ENCODE data around the gene NEK3.

NEK3 gene

DNA sequence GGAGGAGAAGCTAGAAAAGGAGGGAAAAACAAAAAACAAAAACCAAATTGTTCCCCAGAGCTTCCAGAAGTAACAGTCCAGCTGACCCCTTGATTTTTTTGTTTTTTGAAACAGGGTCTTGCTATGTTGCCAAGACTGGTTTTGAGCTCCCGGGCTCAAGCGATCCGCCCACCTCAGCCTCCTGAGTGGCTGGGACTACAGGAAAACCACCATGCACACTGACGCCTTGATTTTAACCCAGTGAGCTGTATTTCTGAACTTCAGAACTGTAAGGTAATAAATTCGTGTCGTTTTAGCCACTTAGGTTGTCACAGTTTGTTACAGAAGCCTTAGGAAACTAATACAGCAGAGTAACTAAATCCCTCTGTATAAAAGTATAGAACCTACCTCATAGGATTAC lies 1.1 kb upstream of the NEK3 start:
- no peak for TF ChIP-seq GATA3 (IDR thresholded peaks at IDR 0.05; ENCODE audit: low read depth, low read length)
- TF ChIP-seq GATA2 (IDR thresholded peaks at IDR 0.05; ENCODE audit: low read depth, low read length) = no peak

GRCh38 chr13:52160053-52160452 lies 656 bp upstream of the NEK3 start:
- TF ChIP-seq GATA2 (IDR thresholded peaks at IDR 0.05; ENCODE audit: low read depth, low read length) (no peak), GATA3 (IDR thresholded peaks at IDR 0.05; ENCODE audit: low read depth, low read length) (no peak)

DNA sequence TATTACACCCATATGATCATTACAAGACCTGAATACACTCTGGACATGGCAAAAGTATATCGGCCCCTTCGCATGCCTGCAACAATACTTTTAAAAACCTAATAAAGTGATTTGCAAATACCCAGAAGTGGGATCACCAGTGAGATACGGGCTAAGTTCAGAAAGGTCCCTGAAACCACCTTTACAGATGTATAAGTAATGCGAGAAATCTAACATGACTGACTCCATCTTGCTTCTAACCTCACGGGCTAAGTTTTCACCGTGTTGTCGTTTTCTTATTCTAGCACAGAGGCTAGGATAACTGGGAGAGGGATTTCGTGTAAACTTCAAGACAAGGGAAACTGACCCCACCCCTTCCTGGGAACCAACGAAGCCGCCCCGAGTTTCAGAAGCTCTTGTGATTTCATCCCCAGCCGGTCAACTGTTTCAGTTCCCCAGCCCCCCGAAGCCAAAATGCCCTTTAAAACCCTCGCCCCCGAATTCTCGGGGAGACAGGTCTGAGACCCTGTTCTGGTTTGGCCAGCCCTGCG lies 703 bp downstream of the NEK3 start:
- TF ChIP-seq GATA3 (IDR thresholded peaks at IDR 0.05; ENCODE audit: low read depth, low read length) = no peak
- TF ChIP-seq GATA2 (IDR thresholded peaks at IDR 0.05; ENCODE audit: low read depth, low read length) = no peak

DNA sequence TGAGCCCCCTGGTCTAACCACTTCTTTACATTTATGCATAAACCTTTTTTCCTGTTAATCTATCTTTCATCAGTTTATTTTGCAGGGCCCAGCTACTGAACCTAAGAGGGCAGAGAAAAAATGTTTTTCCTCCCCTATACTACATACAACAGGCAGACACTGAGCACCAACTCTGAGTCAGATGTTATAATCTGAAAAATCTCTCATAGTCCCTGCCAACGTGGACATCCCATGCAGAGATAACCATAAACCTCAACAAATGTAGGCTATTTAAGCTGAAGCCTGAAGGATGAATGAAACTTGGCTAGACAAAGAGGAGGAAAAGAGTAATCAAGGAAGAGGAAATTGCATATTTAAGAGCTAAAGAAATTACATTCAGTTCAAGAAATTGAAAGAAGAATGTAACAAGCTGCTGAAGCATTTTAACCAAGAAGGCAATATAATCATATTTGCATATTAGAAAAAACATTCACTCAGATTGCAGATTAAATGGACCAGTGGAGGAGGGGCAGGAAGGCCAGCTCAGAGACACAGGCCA lies 2.6 kb downstream of the NEK3 start:
- TF ChIP-seq GATA2 (IDR thresholded peaks at IDR 0.05; ENCODE audit: low read depth, low read length) = no peak
- TF ChIP-seq GATA3 (IDR thresholded peaks at IDR 0.05; ENCODE audit: low read depth, low read length) = no peak

DNA sequence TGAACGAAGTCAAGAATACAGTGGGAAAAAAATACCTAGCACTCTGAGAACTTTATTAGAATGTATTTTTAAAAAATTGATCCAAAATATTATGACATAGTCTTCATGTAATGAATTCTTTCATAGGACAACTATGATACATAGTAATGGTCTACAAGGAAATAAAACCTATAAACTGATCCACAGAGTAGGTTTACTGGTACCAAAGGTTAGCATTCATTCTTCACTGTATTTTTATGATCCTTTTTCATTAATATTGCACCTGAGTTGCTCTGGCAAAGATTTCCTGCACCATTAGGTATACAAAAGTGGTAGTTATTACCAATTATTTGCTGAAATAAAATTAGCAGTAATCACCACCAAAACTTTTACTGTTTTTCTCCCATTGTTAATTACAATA lies 4.2 kb downstream of the NEK3 start:
- TF ChIP-seq GATA2 (IDR thresholded peaks at IDR 0.05; ENCODE audit: low read depth, low read length) (no peak), GATA3 (IDR thresholded peaks at IDR 0.05; ENCODE audit: low read depth, low read length) (no peak)

DNA sequence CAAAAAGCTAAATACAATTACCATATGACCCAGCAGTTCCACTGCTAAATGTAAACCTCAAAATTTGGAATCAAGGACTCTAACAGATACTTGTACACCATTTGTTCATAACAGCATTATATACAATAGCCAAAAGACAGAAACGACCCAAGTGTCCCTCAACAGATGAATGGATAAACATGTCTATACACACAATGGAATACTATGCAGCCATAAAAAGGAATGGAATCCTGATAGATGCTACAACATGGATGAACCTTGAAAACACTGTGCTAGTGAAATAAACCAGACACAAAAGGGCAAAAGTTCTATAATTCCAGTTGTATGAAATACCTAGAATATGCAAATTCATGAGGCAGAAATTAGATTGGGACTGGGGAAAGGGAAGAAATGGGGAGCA lies 12.2 kb downstream of the NEK3 start:
- no peak for TF ChIP-seq GATA2 (IDR thresholded peaks at IDR 0.05; ENCODE audit: low read depth, low read length)
- TF ChIP-seq GATA3 (IDR thresholded peaks at IDR 0.05; ENCODE audit: low read depth, low read length) = no peak

- TF ChIP-seq GATA2 (IDR thresholded peaks at IDR 0.05; ENCODE audit: low read depth, low read length) (no peak), GATA3 (IDR thresholded peaks at IDR 0.05; ENCODE audit: low read depth, low read length) (no peak)
Measured at GRCh38 chr13:52141299-52141698, 18.1 kb downstream of the NEK3 start.

- no peak for TF ChIP-seq GATA3 (IDR thresholded peaks at IDR 0.05; ENCODE audit: low read depth, low read length)
- TF ChIP-seq GATA2 (IDR thresholded peaks at IDR 0.05; ENCODE audit: low read depth, low read length) = no peak
Measured at GRCh38 chr13:52137489-52137888, 21.9 kb downstream of the NEK3 start.

- TF ChIP-seq GATA3 (IDR thresholded peaks at IDR 0.05; ENCODE audit: low read depth, low read length) = no peak
- TF ChIP-seq GATA2 (IDR thresholded peaks at IDR 0.05; ENCODE audit: low read depth, low read length) = no peak
Measured at GRCh38 chr13:52136763-52137162, 22.6 kb downstream of the NEK3 start.

DNA sequence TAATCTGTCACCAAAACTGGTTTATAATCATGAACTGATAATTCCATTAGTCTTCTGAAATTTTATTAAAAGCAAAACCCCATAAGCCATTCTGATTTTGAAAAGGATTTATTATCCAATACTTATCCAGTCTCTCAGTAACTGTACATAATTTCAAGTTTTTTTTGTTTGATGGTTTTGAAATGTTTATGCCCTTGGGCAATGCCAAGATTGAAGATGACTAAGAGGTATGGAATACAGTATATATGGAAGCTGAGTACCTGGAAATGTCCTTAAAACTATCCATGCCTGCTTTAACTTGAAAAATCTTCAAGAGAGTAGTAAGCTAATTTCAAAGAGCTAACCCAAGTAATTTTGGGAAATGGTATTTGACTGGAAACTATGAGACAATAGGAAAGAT lies 28.8 kb downstream of the NEK3 start:
- TF ChIP-seq GATA2 (IDR thresholded peaks at IDR 0.05; ENCODE audit: low read depth, low read length) (no peak), GATA3 (IDR thresholded peaks at IDR 0.05; ENCODE audit: low read depth, low read length) (no peak)

DNA sequence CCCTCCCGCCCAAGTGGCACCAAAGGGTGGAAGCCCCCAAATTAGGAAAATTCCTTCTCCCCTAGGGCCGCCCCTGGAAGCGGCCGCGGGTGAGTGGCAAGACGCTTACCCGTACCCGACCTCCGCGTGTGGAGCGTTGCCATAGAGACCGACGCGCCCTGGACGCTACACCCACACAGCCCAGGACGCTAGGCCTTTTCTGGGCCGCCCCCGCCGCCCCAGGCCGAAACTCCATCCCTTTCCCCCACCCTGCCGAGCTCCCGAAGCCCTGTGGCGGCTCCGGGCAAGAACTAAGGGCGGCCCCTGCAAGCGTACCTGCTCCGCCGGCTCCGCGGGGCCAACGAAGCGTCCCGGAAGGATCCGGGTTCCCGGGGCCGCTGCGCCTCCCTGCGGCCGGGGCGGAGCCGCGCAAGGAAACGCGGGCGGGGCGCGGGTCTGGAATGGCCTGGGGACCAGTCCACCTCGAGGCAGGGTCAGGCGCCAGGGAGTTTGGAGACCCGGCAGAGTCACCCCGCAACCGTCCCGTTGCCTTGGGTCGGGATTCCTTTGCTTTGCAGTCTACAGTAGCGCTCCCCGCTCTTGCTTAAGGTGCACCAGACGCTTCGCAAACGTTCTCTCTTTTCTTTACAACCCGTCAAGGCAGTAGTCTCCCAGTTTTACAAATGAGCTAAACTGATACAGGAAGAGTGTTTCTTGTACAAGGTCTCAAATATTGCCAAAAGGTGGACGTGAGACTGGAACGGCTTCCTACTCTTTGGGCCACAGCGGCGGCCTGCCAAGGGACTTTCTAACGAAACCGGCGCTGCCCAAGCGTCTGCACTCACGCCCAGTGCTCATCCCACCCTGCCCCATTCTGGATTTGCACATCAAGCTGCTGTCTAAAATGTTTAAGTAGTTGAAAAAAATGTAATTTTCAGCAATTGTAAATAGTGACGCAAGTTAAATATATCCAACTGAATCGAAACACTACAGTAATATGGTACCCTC lies 30.4 kb downstream of the NEK3 start, which contains the start of gene NEK5:
Gene NEK5, minus strand, starts transcription at position 360 of the 987 bp plus-strand sequence. CDS start 1,591 bp downstream, outside the sequence.
- no peak for TF ChIP-seq GATA2 (IDR thresholded peaks at IDR 0.05; ENCODE audit: low read depth, low read length)

DNA sequence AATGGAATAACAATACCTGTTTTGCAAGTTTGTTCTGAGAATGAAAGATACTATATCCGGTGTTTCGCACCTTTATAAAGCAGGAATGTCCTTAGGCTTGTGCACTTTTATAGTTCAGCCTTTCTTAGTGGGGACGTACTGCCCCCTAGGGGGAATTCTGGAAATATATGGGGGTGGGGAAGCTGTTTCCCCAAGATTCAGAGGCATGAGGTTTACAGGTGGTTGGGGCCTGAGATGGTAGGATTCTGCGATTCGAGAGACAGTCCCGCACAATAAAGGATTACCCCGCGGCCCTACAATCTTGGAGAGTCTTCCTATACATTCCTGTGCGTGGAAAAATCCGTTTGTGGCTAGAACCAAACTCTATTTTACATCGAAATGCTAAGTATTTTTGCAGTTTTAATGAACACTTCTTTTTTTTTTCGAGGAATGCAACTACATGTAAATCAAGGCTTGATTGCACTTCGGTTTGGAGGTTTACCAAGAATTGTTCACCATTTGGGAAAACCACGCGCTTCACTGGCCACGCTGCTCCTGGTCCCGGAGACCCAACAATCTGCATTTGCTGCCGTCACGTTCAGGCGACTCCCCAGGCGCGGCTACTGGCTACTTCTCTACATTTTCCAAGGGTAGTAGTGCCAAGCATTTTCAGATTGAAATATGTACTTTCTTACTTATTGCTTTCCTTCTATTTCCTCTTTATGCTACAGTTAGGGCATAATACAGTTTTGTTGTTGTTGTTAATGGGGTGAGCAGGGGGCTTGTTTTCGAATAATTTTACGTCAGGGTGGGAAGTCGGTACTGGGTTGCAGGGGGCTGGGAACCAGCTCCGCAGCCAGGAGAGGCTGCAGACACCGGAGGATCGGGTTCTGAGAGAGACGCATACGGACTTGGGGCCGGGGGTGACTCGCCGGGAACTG lies 31.4 kb downstream of the NEK3 start:
- TF ChIP-seq GATA2 (IDR thresholded peaks at IDR 0.05; ENCODE audit: low read depth, low read length) = no peak
- TF ChIP-seq GATA3 (IDR thresholded peaks at IDR 0.05; ENCODE audit: low read depth, low read length) = no peak

- no peak for TF ChIP-seq GATA3 (IDR thresholded peaks at IDR 0.05; ENCODE audit: low read depth, low read length)
- TF ChIP-seq GATA2 (IDR thresholded peaks at IDR 0.05; ENCODE audit: low read depth, low read length) = no peak
Measured at GRCh38 chr13:52127378-52127777, 32.0 kb downstream of the NEK3 start.

GRCh38 chr13:52125547-52125946 lies 33.9 kb downstream of the NEK3 start:
- TF ChIP-seq GATA2 (IDR thresholded peaks at IDR 0.05; ENCODE audit: low read depth, low read length) (no peak), GATA3 (IDR thresholded peaks at IDR 0.05; ENCODE audit: low read depth, low read length) (no peak)

Data from SH-SY5Y (cell line).